NCI-H146 treated with DMSO at 0.1 percent for 48 hours (cell line): ENCODE results near the gene CCL3.
"Not testable (repeated sequence)": the region's sequence is repeated elsewhere in the genome, so short reads cannot be mapped to it uniquely, and the experiment has no call there.

Source experiments
- DNase-seq: peaks from one replicate; lab custom pipeline; 2025; ENCODE audit not compliant: unreplicated experiment; lab: John Stamatoyannopoulos, UW

The CCL3 gene

DNA sequence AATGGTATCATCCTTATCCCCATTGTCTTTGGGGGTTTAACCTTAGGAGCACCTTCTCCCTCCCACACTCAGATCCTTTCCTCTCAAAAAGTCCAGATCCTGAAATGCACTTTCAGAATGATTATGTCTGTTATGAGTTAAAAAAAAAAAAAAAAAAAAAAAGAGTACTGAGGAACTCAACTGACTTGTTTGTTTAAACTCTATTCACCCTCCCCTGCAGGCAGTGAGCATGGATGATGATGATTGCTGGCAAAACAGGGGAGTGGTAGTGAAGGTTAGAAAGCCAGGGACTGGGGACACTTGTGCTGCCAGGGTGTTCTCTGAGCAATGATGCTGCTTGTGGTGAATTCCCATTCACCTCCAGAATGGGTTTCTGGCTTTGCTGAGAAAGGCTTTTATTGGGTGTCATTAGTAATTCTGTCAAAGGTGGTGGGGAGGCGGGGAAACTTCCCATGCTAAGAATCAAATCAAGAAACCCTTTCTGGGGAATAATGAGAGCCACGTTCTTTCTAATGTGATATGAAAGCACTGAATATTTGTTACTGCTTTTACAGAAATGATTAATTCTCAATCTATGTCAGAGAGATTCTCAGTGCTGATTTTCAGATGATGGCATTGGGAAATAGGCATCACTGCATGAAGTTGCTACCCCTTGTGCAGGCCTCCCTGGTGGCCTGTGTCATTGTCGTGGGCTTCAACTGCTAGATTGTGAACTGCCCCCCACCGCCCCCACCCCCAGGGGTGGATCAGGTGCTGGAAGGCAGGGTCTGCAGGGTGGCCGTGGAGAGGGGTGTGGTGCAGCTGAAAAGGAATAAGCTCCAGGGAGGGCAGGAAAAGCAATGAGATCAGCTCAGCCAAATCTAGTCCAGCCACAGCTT lies 27.8 kb upstream of the CCL3 start:
- no peak for DNase-seq

DNA sequence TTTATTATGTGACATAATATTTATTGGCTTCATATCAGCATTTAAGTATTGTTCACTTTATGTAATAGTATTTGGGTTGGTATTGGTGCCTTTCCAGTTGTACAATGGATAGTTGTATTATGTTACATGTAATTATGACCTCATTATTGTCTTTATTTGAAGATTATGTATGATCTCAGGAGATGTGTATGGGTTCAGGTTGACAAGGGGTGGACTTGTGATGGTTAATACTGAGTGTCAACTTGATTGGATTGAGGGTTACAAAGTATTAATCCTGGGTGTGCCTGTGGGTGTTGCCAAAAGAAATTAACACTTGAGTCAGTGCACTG lies 25.7 kb upstream of the CCL3 start:
- DNase-seq: not testable (repeated sequence)

- DNase-seq: not testable (repeated sequence)
These were observed 25.2 kb upstream of the CCL3 start for GRCh38 chr17:36114971-36115648.

GRCh38 chr17:36113131-36113530 lies 23.2 kb upstream of the CCL3 start:
- not testable (repeated sequence) for DNase-seq

- no peak for DNase-seq
These were observed 22.6 kb upstream of the CCL3 start for GRCh38 chr17:36112572-36112971.

DNA sequence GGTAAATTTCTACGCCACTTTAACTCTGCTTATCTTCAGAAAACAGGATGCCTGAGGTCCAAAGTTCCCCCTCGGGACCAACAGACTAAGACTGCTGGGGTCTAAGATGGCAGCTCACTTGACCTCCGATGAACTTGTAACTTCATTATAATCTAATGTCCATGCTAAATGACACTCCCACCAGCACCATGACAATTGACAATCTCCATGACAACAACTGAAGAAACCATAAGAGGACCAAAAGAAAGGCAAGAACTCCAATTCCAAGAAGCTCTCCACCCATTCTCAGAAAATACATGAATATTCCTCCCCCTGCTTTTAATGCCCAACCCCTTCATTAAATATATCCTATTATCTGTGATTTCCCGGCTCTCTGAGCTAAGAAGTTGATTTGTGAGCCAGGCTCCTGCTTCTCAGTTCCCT lies 21.1 kb upstream of the CCL3 start:
- DNase-seq: no peak

- DNase-seq: not testable (repeated sequence)
These were observed 18.3 kb upstream of the CCL3 start for GRCh38 chr17:36108265-36108664.

- DNase-seq: no peak
These were observed 17.7 kb upstream of the CCL3 start for GRCh38 chr17:36107660-36108059.

DNA sequence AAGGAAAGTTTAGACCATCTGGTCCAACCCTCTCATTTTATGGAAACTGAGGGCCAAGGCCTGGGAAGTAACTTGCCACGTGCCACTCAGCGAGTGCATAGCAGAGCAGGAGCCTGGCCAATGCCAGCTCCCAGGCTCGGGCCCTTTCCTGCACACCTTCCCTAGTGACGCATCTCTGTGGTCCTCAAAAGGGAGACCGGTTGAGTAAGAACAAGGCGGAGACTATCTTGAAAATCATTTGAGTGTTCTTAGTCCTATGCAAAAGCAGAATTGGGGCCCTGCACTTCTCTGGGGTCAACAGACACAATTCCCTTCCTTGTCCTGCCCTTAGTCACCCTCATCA lies 16.5 kb upstream of the CCL3 start:
- DNase-seq: no peak

- no peak for DNase-seq
These were observed 16.0 kb upstream of the CCL3 start for GRCh38 chr17:36105781-36106492.

GRCh38 chr17:36104701-36105181 lies 14.8 kb upstream of the CCL3 start:
- no peak for DNase-seq

GRCh38 chr17:36104246-36104645 lies 14.3 kb upstream of the CCL3 start:
- DNase-seq: not testable (repeated sequence)

- DNase-seq: not testable (repeated sequence)
These were observed 13.5 kb upstream of the CCL3 start, which contains the start of gene CCL4 for GRCh38 chr17:36103401-36103975. Gene CCL4 (plus strand): TSS chr17:36103827. CDS start chr17:36103906, 79 bp downstream.

DNA sequence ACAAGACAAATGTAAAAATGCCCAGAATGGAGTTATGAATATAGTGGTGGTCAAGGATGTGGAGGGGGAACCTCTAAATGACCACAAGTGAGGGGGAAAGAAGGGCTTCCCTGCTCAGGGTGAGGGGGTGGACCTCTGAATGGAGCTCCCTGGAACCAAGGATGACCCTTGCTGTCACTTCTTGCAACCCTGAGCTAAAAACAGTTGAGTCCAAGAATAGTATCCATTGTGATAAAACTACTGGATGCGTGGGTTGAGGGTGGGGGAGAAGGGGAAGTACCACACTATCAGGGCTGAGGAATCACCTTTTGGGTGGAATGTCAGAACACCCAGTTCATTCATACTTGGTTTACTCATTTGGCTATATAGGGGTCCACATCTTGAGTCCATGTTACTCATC lies 9.1 kb upstream of the CCL3 start:
- DNase-seq: not testable (repeated sequence)

DNA sequence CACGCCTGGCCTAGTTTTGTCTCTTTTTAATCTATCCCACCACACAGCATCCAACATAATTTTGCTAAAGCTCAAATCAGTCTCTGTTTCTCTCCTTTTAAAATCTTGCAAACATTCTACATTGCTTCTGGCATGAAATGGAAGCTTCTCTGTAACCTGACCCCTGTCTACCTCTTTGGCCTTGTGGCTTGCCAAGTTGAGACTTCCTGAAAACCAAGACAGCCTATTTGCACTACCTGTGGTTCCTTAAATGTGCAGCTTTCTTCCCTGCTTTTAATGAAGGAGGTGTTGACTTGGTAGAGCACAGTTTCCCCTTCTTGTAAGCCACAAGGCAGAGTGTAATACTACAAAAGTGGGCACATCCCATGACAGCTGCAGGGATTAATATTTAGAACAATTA lies 6.0 kb upstream of the CCL3 start:
- no peak for DNase-seq

- DNase-seq: no peak
These were observed 4.8 kb upstream of the CCL3 start for GRCh38 chr17:36094746-36095145.

GRCh38 chr17:36094232-36094631 lies 4.3 kb upstream of the CCL3 start:
- DNase-seq: no peak

DNA sequence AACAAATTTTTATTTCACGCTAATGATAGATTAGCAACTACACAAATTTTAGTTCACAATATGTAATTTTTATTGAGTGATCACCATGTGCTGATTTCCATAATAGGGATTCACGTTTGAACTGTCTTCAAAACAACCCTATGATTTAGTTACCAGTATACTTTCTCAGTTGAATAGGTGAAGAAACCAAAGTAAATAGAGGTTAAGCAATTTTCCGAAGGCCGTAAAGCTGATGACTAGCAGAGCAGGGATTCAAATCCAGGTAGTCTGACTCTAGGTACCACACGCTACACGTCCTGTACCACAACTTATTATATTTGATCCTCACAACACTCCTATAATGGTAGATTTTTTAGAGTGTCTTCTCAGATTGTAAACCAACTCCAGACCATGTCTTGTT lies 2.8 kb upstream of the CCL3 start:
- DNase-seq: not testable (repeated sequence)

- no peak for DNase-seq
These were observed 2.3 kb upstream of the CCL3 start for GRCh38 chr17:36092230-36092629.

DNA sequence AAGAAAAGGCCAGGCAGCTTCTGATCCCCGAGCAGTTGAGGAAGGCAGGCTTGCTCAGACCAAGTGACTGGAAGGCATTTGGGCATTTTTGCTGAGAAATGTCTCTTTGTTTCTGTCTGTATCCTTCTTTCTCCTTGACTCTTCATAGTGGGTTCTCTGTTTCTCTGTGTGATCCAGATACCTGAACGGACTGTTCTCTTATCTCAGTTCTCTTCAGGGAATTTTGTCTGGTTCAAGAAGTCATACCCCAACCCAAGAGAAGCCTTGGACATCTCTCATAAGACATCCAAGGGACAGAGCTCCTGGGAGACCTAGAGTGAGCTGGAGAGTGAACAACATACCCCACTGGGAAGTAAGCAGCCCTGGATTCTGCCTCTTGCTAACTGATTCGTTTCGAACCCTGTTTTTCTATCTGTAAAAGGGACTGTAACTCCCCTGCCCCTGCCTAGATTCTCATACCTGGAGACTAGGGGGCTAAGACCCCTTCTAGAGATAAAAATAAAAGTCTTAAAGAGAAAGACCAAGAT lies 541 bp downstream of the CCL3 start:
- DNase-seq: no peak
